ENCODE data around the gene ACOXL. TPM values are rescaled to one million over a fixed set of nuclear protein-coding genes. Genes with fewer than 3 reads are reported as not detected.

The ACOXL gene
- total and polyA plus RNA-seq, 10 of the 15 experiments (the other 5 are each of a cell fraction or from before 2014, with no cell fraction given), result 0.05 to 1.3 (median 0.71) TPM

DNA sequence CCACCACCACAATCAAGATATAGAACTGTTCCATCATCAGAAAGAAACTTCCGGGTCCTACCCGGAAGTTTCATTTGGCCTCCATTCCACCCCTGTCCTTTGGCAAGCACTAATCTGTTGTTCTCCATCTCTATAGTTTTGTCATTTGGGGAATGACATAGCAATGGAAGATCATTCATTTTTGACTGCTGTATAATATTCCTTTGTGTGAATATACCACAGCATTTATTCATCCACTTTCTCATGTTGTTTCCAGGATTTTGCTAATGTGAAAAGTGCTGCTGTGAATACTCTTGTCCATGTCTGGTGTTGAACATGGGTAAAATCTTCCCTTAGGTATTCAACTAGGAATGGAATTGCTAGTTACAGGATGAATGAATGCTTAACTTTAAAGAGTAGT is 53.1 kb downstream of the ACOXL start (continued):
- TF ChIP-seq TAF1 (IDR thresholded peaks at IDR 0.05; ENCODE audit: borderline replicate concordance, low read depth, low read length), result no peak
- no peak for TF ChIP-seq PML (IDR thresholded peaks at IDR 0.05; ENCODE audit: low read length)
- TF ChIP-seq RFX5 (IDR thresholded peaks at IDR 0.05; ENCODE audit: low read depth, low read length), result no peak

DNA sequence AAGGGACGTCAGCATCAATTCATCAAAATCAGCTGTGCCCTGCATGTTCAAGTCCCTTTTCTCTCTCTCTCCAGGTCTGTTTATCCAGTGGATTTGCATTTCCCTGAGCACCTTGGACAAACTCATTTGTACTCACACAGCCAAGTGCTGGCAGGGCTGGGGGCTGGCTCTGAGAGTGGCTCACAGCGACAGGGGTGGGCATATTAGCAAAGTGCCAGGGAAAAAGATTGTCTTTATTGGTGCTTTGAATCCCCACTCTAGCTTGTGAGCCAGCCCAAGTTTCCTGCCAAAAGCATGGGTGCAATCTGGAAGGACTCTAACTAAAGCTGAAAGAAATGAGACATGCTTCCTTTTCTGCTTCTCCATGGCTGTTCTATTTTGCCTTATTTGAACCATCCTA is 56.6 kb downstream of the ACOXL start:
- Histone ChIP-seq H3K4me3 (no peak overlapping the region), H3K27me3 (replicated peaks in 1 of 2; ENCODE audit: control insufficient read depth in 2 of 2, insufficient read depth in 2 of 2, low read length in 1 of 2) (no peaks in the 10 kb centered on the region; a peak in 2 of 4 replicates), H3K36me3 (ENCODE audit: control insufficient read depth in 2 of 2, insufficient read depth in 2 of 2, low read length in 1 of 2) (no peaks in the 10 kb centered on the region), H3K4me2 (ENCODE audit: control insufficient read depth, insufficient read depth) (no peak overlapping the region), H3K4me1 (ENCODE audit: control insufficient read depth, insufficient read depth, low read length) (no peaks in the 10 kb centered on the region), H3K9me3 (replicated peaks; ENCODE audit: control insufficient read depth, insufficient read depth, low read length) (no peaks in the 10 kb centered on the region; the same call in 1 of the 3 replicates), H3K27ac (ENCODE audit: control insufficient read depth, insufficient read depth) (no peak overlapping the region), H3K79me2 (ENCODE audit: control insufficient read depth, insufficient read depth, low read length) (no peaks in the 10 kb centered on the region), H2AFZ (ENCODE audit: control insufficient read depth, low read depth, low read length) (no peak overlapping the region), H4K20me1 (ENCODE audit: control insufficient read depth, insufficient read depth) (no peaks in the 10 kb centered on the region), H3K9ac (ENCODE audit: control insufficient read depth, insufficient read depth, low read length) (no peak overlapping the region)
- CTCF ChIA-PET, result interaction anchor here (0.6 to 1.2 kb wide), 2 partner anchors 23 to 168 kb away, joined by 3 to 4 read pairs; no protein-coding TSS in a partner anchor
- intact Hi-C loops (cut with micrococcal nuclease; ENCODE audit: unreplicated experiment), result no loop called here
- RAD21 ChIA-PET (ENCODE audit: unreplicated experiment), result no interaction called here
- in situ Hi-C loops (cut with MboI), result no loop called here
- POLR2A ChIA-PET, result no interaction called here
- FAIRE-seq (no peak), DNase-seq (ENCODE audit: low read depth, low spot score) (no peak), ATAC-seq (no peak)
- 5% methylated on average over 2 of the region's 2 CpGs for WGBS (ENCODE audit: insufficient coverage, insufficient replicate concordance, low lambda C conversion rate, missing lambda C conversion rate)
- SMC1A ChIA-PET (ENCODE audit: uncharacterized antibody, unreplicated experiment), result interaction anchor here (0.6 to 1.5 kb wide), 2 partner anchors 57 to 105 kb away, joined by 3 read pairs; no protein-coding TSS in a partner anchor
- no TSS peak for BruUV-seq (replicated peaks)
- TF ChIP-seq NFYB (IDR thresholded peaks at IDR 0.05; ENCODE audit: insufficient read depth, low read depth, low read length), result no peak
- TF ChIP-seq GABPA (IDR thresholded peaks at IDR 0.05; ENCODE audit: low read depth), result no peak
- TF ChIP-seq SREBF1 (IDR thresholded peaks at IDR 0.05; ENCODE audit: low read length), result no peak
- TF ChIP-seq, protein P1, sequence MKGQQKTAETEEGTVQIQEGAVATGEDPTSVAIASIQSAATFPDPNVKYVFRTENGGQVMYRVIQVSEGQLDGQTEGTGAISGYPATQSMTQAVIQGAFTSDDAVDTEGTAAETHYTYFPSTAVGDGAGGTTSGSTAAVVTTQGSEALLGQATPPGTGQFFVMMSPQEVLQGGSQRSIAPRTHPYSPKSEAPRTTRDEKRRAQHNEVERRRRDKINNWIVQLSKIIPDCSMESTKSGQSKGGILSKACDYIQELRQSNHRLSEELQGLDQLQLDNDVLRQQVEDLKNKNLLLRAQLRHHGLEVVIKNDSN (IDR thresholded peaks at IDR 0.05; ENCODE audit: borderline replicate concordance, extremely low read length, insufficient read depth, low read depth, low read length), result no peak
- TF ChIP-seq MYB (IDR thresholded peaks at IDR 0.05; ENCODE audit: borderline replicate concordance, low read depth, low read length), result no peak
- TF ChIP-seq, protein P2, sequence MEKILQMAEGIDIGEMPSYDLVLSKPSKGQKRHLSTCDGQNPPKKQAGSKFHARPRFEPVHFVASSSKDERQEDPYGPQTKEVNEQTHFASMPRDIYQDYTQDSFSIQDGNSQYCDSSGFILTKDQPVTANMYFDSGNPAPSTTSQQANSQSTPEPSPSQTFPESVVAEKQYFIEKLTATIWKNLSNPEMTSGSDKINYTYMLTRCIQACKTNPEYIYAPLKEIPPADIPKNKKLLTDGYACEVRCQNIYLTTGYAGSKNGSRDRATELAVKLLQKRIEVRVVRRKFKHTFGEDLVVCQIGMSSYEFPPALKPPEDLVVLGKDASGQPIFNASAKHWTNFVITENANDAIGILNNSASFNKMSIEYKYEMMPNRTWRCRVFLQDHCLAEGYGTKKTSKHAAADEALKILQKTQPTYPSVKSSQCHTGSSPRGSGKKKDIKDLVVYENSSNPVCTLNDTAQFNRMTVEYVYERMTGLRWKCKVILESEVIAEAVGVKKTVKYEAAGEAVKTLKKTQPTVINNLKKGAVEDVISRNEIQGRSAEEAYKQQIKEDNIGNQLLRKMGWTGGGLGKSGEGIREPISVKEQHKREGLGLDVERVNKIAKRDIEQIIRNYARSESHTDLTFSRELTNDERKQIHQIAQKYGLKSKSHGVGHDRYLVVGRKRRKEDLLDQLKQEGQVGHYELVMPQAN (conservative IDR thresholded peaks at IDR 0.05), result no peak
- TF ChIP-seq, protein P3, sequence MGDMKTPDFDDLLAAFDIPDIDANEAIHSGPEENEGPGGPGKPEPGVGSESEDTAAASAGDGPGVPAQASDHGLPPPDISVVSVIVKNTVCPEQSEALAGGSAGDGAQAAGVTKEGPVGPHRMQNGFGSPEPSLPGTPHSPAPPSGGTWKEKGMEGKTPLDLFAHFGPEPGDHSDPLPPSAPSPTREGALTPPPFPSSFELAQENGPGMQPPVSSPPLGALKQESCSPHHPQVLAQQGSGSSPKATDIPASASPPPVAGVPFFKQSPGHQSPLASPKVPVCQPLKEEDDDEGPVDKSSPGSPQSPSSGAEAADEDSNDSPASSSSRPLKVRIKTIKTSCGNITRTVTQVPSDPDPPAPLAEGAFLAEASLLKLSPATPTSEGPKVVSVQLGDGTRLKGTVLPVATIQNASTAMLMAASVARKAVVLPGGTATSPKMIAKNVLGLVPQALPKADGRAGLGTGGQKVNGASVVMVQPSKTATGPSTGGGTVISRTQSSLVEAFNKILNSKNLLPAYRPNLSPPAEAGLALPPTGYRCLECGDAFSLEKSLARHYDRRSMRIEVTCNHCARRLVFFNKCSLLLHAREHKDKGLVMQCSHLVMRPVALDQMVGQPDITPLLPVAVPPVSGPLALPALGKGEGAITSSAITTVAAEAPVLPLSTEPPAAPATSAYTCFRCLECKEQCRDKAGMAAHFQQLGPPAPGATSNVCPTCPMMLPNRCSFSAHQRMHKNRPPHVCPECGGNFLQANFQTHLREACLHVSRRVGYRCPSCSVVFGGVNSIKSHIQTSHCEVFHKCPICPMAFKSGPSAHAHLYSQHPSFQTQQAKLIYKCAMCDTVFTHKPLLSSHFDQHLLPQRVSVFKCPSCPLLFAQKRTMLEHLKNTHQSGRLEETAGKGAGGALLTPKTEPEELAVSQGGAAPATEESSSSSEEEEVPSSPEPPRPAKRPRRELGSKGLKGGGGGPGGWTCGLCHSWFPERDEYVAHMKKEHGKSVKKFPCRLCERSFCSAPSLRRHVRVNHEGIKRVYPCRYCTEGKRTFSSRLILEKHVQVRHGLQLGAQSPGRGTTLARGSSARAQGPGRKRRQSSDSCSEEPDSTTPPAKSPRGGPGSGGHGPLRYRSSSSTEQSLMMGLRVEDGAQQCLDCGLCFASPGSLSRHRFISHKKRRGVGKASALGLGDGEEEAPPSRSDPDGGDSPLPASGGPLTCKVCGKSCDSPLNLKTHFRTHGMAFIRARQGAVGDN (IDR thresholded peaks at IDR 0.05), result no peak
- no peak for TF ChIP-seq HDAC2 (IDR thresholded peaks at IDR 0.05)
- no peak for TF ChIP-seq SMC3 (IDR thresholded peaks at IDR 0.05; ENCODE audit: borderline replicate concordance, low read length)
- no peak for TF ChIP-seq SP1 (IDR thresholded peaks at IDR 0.05; ENCODE audit: low read depth, low read length)
- TF ChIP-seq, protein P4, sequence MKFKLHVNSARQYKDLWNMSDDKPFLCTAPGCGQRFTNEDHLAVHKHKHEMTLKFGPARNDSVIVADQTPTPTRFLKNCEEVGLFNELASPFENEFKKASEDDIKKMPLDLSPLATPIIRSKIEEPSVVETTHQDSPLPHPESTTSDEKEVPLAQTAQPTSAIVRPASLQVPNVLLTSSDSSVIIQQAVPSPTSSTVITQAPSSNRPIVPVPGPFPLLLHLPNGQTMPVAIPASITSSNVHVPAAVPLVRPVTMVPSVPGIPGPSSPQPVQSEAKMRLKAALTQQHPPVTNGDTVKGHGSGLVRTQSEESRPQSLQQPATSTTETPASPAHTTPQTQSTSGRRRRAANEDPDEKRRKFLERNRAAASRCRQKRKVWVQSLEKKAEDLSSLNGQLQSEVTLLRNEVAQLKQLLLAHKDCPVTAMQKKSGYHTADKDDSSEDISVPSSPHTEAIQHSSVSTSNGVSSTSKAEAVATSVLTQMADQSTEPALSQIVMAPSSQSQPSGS (IDR thresholded peaks at IDR 0.05; ENCODE audit: low read length), result no peak
- no peak for TF ChIP-seq HDAC6 (IDR thresholded peaks at IDR 0.05; ENCODE audit: unreplicated experiment)
- TF ChIP-seq RB1 (IDR thresholded peaks at IDR 0.05; ENCODE audit: borderline replicate concordance), result no peak

Measured in GM12878 (cell line).